ENCODE results near the gene PLAAT4.

DNA sequence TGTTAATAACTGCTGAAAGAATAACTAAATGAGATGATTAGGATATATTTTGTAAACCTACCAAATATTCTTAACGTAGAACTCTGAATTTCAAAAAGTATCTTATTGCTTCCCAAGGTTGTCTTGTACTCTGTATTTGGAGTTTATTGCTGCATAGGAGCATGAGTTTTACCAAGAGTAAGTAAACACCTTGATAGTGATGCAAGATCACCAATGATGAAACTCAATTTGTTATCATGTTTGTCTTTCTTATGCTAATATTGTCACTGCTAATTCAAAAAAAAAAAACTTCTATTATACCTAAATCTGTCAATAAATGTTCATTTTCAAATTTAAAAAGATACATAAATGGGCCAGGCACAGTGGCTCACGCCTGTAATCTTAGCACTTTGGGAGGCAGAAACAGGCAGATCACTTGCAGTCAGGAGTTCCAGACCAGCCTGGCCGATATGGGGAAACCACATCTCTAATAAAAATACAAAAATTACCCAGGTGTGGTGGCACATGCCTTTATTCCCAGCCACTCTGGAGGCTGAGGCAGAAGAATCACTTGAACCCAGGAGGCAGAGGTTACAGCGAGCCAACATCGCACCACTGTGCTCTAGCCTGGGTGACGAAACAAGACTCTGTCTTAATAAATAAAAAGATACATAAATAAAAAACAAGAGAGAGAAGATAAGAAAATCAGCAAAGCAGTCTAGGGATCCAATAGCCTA, 50.0 kb downstream of the PLAAT4 start:
- TF ChIP-seq, protein P1, sequence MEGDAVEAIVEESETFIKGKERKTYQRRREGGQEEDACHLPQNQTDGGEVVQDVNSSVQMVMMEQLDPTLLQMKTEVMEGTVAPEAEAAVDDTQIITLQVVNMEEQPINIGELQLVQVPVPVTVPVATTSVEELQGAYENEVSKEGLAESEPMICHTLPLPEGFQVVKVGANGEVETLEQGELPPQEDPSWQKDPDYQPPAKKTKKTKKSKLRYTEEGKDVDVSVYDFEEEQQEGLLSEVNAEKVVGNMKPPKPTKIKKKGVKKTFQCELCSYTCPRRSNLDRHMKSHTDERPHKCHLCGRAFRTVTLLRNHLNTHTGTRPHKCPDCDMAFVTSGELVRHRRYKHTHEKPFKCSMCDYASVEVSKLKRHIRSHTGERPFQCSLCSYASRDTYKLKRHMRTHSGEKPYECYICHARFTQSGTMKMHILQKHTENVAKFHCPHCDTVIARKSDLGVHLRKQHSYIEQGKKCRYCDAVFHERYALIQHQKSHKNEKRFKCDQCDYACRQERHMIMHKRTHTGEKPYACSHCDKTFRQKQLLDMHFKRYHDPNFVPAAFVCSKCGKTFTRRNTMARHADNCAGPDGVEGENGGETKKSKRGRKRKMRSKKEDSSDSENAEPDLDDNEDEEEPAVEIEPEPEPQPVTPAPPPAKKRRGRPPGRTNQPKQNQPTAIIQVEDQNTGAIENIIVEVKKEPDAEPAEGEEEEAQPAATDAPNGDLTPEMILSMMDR (IDR thresholded peaks at IDR 0.05; ENCODE audit: control extremely low read depth in 1 of 3, insufficient read depth in 1 of 3, low read depth in 1 of 3, low read length in 3 of 3), result no peak
- no peak for TF ChIP-seq EZH2 (IDR thresholded peaks at IDR 0.05; ENCODE audit: low read depth, low read length, severe bottlenecking)
- no peak for TF ChIP-seq RAD21 (IDR thresholded peaks at IDR 0.05 in 1 of 2, conservative IDR thresholded peaks at IDR 0.05 in 1 of 2; ENCODE audit: low read depth in 2 of 2, low read length in 2 of 2)
- TF ChIP-seq, protein P2, sequence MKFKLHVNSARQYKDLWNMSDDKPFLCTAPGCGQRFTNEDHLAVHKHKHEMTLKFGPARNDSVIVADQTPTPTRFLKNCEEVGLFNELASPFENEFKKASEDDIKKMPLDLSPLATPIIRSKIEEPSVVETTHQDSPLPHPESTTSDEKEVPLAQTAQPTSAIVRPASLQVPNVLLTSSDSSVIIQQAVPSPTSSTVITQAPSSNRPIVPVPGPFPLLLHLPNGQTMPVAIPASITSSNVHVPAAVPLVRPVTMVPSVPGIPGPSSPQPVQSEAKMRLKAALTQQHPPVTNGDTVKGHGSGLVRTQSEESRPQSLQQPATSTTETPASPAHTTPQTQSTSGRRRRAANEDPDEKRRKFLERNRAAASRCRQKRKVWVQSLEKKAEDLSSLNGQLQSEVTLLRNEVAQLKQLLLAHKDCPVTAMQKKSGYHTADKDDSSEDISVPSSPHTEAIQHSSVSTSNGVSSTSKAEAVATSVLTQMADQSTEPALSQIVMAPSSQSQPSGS (IDR thresholded peaks at IDR 0.05; ENCODE audit: low read length), result no peak
- no peak for TF ChIP-seq POLR2A (IDR thresholded peaks at IDR 0.05; ENCODE audit: control extremely low read depth in 1 of 2, low read depth in 2 of 2, low read length in 2 of 2)
- no peak for TF ChIP-seq SRF (IDR thresholded peaks at IDR 0.05; ENCODE audit: low read depth, low read length)
- no peak for TF ChIP-seq POU5F1 (IDR thresholded peaks at IDR 0.05; ENCODE audit: low read depth, low read length)
- no peak for TF ChIP-seq ASH2L (IDR thresholded peaks at IDR 0.05; ENCODE audit: low read length)
- TF ChIP-seq TAF1 (IDR thresholded peaks at IDR 0.05; ENCODE audit: low read depth, low read length), result no peak
- no peak for TF ChIP-seq POLR2AphosphoS5 (IDR thresholded peaks at IDR 0.05; ENCODE audit: low read depth, low read length)
- TF ChIP-seq EP300 (IDR thresholded peaks at IDR 0.05; ENCODE audit: borderline replicate concordance in 1 of 2, low read depth in 2 of 2, low read length in 2 of 2), result no peak
- no peak for TF ChIP-seq ZNF274 (IDR thresholded peaks at IDR 0.05; ENCODE audit: borderline replicate concordance, extremely low read depth, low read length)

Measured in H1 (cell line).